HG03097 (cell line): Measurements from ENCODE around the gene UTY.

Experiments
- ATAC-seq: cut with Tn5 transposase; IDR thresholded peaks from one replicate; pipeline ENCODE4 v1.9.1; 2021; ENCODE audit not compliant: unreplicated experiment, low FRiP score

UTY gene

GRCh38 chrY:13479828-13480227 is at the start of gene UTY:
TSS of gene UTY (minus strand) at chrY:13480033. CDS start at chrY:13479665, 368 bp downstream.
- no peak for ATAC-seq

GRCh38 chrY:13520474-13520873 is 40.6 kb upstream of the UTY start:
- ATAC-seq: no peak

GRCh38 chrY:13501215-13501614 is 21.4 kb upstream of the UTY start:
- no peak for ATAC-seq

DNA sequence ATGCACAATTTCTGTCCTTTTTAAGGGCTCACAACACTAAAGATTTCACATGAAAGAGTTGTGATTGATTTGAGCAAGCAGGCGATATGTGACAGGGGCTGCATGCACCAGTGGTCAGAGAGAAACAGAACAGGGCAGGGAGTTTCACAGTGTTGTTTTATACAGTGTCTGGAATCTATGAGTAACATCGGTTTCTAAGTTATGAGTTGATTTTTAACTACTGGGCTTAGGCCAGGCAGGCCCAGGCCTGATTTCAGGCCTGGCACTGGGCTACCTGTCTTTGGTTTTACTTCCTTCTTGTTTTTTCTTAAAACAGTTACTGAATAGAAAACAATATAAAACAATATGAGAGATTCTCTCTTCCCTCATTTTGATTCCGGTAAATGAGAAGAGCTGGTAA is 13.9 kb upstream of the UTY start:
- no peak for ATAC-seq

GRCh38 chrY:13492408-13492807 is 12.6 kb upstream of the UTY start:
- ATAC-seq: no peak

DNA sequence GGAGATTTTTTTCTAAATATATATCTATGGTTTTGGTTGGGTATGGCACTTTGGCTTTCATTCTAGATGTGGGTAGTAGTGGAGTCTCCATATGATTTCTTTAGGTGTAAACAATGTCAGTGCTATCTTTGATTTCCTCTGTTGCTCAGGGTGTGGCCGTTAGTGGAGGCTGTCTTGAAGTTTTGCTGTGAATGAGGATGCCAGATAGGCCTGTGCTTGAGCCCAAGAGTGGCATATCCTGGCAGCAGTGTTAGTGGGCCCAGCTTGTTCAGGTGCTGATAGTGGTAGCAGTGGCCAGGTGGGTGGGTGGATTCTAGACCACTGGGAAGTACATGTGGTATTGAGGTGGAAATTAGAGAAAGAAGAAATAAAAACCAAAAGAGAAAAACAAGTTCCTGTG is 8.9 kb upstream of the UTY start:
- no peak for ATAC-seq

DNA sequence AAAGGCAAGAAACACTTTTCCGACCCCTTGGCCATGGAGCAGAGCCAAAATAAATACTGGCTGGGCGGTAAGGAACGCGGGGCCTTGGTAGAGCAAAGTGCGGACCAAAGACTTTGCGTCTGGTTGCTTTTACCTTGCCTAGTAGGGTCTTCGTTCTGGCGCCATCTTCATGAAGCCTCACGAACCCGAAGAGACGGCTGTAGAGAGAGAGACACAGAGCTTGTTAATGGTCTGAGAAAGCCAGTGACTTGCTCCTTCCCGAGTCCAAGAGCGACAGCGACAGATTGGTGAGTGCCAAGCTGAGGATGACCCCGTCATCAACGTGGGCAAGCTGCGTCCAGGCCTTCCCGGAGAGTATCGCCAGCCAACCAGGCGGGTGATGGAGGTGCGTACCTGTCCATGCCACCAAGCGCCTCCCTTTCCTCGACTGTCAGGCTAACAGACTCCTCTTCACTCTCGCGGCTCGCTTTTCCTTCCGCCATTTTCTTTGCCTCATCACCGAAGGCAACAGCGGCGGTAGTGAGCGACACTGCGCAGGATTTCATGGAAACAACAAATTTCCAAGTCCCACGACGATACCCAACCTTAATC is 617 bp downstream of the UTY start:
- ATAC-seq: no peak

DNA sequence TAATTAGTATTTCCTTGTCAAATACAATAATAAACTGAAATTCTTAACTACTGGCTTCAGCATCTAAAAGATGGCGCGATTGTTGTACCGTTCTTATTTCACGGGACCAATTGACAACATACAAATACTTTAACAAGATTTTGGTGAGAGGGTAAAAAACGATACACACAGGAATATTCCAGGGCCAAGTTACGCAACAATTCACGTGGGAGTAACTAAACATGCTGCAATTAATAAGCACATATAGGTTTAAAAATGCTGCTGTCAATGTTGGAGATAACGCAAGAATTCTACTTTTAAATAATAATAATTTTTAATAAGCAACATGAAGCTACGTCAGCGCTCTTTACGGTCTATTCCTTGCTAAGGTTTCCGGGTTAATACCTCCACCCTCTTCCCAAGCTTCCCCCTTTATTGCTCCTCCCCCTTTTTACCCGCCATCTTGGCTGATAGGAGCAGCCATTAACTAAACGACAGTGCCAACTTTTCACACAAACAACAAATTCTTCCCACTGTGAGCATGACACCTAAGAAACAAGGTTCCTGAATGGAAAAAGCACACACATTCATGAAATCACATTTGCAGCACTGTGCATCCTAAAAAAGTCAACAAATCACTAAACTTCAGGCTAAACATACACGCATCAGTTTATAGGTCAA is 1.6 kb downstream of the UTY start:
- no peak for ATAC-seq

DNA sequence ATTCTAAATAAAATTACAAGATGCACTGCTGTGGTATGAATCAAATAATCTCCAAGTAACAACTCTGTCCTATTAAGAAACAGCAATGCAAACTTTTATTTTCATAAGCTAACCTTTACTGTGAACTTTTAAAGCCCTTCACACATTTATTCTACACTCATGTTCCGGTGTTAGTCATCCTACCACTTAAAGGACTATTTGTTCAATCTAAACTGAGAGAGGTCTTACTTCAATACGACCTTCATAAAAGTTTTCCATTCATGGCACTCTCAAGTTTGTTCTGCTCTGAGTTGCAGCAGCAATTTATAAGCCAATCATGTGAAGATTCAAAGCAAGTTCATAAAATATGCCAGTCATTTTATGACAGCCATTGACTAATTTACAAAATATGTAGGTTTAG is 4.8 kb downstream of the UTY start:
- ATAC-seq: no peak

- no peak for ATAC-seq
Measured at GRCh38 chrY:13451572-13451971, 28.3 kb downstream of the UTY start.

DNA sequence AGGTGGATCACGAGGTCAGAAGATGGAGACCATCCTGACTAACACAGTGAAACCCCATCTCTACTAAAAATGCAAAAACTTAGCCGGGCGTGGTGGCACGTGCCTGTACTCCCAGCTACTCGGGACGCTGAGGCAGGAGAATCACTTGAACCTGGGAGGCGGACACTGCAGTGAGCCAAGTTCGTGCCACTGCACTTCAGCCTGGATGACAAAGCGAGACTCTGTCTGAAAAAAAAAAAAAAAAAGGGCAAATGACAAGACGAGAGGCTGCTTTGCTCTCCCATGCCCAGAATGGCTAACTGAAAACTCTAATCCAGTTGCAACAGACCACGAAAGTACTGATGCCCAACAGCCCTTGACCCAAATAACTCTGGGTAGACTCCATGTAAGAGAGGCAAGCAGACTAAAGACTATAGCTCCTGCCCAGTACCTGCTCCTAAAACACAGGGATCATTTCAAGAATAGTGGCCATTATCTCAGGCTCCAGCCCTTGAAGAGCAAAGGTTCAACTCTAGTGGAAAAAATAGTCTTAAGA is 29.2 kb downstream of the UTY start:
- no peak for ATAC-seq

- no peak for ATAC-seq
Measured at GRCh38 chrY:13445566-13445965, 34.3 kb downstream of the UTY start.

DNA sequence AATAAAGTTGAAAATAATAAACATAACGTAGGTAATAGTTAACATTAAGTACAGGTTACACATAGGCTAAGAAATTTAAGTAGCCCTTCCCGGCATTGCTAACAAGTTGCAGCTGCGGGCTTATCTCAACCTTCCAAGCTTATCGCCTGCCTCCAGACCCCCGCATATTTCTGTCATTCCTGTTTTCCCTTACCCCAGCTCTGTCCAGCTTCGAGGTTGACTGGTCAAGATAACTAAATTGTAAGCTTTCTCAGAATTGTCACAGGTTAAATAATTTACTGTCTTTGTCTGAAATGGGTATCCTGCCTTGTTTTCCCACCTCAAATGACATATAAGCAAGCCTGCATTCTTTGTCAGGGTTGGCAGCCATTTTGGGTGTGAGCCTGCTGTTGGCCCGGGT is 36.7 kb downstream of the UTY start:
- ATAC-seq: no peak

DNA sequence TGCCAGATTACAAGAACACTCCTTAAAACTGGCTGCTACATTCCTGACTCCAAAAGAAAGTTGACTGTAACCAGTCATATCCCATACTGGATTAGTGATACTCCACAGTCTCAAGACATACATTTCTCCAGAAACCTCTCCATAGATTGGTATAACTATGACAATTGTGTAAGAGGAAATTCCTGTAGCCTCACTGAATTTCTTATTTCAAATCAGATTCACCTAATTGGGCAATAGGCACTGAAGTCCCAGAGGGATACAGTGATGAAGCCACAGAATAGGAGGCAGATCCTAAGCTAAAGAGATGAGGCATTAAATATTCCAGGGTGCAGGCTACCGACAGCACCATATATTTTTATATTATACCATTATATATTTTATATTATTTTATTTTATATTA is 39.0 kb downstream of the UTY start:
- ATAC-seq: no peak

GRCh38 chrY:13435968-13436937 is 43.6 kb downstream of the UTY start:
- no peak for ATAC-seq

GRCh38 chrY:13435206-13435967 is 44.4 kb downstream of the UTY start:
- ATAC-seq: no peak

DNA sequence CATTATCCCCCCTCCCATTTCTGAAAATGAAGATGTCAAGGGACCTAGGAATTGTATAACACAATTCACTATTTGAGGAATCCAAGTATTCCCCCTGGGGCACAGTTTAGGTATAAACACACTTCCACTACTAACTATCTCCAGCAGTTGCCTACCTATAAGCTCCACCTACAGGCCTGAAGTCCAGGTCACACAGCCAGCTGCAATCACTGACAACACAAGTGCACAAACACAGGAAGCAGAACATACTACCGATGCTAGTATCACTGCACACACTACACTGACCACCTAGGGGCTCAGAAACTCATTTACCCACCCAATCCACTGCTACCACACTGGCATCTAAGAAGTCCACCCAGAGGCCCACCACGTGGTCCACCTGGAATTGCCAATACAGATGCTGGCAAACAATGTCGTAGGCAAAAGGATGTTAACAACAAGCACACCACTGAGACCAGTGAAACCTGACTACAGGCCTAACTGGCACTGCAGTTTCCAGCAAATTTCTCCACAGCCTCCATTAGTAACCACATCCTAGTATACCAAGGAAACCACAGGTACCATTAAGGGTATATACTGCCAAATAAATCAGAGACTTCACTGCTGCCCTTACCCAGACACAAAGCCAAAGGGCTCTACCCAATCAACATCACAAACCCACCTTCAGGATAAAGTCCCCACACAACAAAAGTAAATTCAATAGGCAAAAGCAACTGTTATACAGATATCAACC is 47.4 kb downstream of the UTY start:
- ATAC-seq: no peak

GRCh38 chrY:13429551-13429950 is 50.3 kb downstream of the UTY start:
- ATAC-seq: no peak

DNA sequence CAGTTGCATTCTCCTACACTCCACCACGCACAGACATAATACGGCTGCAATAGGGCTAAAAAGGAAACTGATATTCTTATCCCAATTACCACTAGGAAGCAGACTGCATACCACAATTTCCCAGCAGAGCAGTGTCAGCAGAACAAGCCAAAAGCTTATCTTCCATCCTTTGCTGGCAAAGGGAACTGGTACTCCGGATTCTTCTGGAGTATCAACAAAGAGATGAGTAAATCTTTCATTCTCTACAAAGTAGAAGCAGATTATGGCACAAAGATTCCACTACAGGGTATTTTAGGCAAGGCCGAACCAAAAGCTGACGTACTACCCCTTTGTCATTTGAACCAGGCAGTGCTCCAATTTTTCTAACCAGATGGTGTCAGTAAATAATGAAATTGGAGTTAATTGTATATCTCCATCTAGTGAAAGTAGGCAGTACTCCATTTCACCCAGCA is 56.5 kb downstream of the UTY start:
- ATAC-seq: no peak
